ENCODE measurements around the gene QRSL1.

DNA sequence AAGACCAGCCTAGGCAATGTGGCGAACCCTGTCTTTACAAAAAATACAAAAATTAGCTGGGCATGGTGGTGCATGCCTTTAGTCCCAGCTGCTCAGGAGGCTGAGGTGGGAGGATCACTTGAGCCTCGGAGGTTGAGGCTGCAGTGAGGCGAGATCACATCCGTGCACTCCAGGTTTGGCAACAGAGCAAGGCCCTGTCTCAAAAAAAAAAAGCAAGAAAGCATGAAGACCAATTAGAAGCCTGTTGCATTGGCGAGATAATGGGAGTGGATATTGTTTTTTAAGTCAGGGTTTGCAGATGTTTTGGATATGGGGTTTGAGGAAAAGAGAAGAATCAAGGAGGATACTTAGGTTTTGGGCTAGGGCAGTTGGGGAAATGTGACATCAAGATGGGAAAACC lies 5.2 kb downstream of the QRSL1 start:
- TF ChIP-seq, protein P1, sequence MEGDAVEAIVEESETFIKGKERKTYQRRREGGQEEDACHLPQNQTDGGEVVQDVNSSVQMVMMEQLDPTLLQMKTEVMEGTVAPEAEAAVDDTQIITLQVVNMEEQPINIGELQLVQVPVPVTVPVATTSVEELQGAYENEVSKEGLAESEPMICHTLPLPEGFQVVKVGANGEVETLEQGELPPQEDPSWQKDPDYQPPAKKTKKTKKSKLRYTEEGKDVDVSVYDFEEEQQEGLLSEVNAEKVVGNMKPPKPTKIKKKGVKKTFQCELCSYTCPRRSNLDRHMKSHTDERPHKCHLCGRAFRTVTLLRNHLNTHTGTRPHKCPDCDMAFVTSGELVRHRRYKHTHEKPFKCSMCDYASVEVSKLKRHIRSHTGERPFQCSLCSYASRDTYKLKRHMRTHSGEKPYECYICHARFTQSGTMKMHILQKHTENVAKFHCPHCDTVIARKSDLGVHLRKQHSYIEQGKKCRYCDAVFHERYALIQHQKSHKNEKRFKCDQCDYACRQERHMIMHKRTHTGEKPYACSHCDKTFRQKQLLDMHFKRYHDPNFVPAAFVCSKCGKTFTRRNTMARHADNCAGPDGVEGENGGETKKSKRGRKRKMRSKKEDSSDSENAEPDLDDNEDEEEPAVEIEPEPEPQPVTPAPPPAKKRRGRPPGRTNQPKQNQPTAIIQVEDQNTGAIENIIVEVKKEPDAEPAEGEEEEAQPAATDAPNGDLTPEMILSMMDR (IDR thresholded peaks at IDR 0.05), result no peak
- TF ChIP-seq POLR2A (IDR thresholded peaks at IDR 0.05), result no peak

All from body of pancreas (tissue), 4 donors.